OCI-LY1 (cell line): ENCODE measurements around the gene CDH4.

Experiments
- H2AFZ ChIP-seq: fragments of 200-600 bp; sonication (generic), shearing (Covaris generic); 2 replicates; pipeline ENCODE4 v1.6.0; 2014; ENCODE audit warnings: antibody characterized with exemption, mild to moderate bottlenecking, low read length
- H3F3A ChIP-seq: fragments of 200-600 bp; sonication (generic), shearing (Covaris generic); 2 replicates; pipeline ENCODE4 v1.6.0; 2014; ENCODE audit warnings: mild to moderate bottlenecking, antibody characterized with exemption, low read length, moderate library complexity; ENCODE audit not compliant: insufficient read depth
- H3K27ac ChIP-seq: fragments of 200-600 bp; sonication (generic); 2 replicates; pipeline ENCODE4 v1.5.1; 2014; ENCODE audit warnings: low read length, mixed run types, mild to moderate bottlenecking, low read depth; ENCODE audit not compliant: poor library complexity, severe bottlenecking
- H3K27me3 ChIP-seq: fragments of 200-600 bp; sonication (generic); 2 replicates; pipeline ENCODE4 v1.6.0; 2014; ENCODE audit warnings: antibody characterized with exemption, mild to moderate bottlenecking, low read length, moderate library complexity; ENCODE audit not compliant: insufficient read depth
- H3K36me3 ChIP-seq: fragments of 200-600 bp; sonication (generic); 2 replicates; pipeline ENCODE4 v1.6.1; 2014; ENCODE audit warnings: mild to moderate bottlenecking, antibody characterized with exemption, low read length, moderate library complexity, mixed read lengths; ENCODE audit not compliant: insufficient read depth
- H3K4me1 ChIP-seq: fragments of 200-600 bp; sonication (generic); 2 replicates; pipeline ENCODE4 v1.5.1; 2014; ENCODE audit warnings: mild to moderate bottlenecking, low read length, moderate library complexity; ENCODE audit not compliant: insufficient read depth, severe bottlenecking
- H3K4me2 ChIP-seq: fragments of 200-600 bp; sonication (generic), shearing (Covaris generic); 2 replicates; pipeline ENCODE4 v1.6.1; 2014; ENCODE audit warnings: low read length
- H3K4me3 ChIP-seq: fragments of 200-600 bp; sonication (generic); 2 replicates; pipeline ENCODE4 v1.5.1; 2014; ENCODE audit warnings: low read length, low read depth, mild to moderate bottlenecking, mixed read lengths; ENCODE audit not compliant: poor library complexity, severe bottlenecking
- H3K79me2 ChIP-seq: fragments of 200-600 bp; shearing (Covaris generic); 2 replicates; pipeline ENCODE4 v1.6.1; 2016; ENCODE audit warnings: mixed run types, low read length, mixed read lengths; ENCODE audit not compliant: insufficient read depth
- H3K9ac ChIP-seq: fragments of 200-600 bp; sonication (generic), shearing (Covaris generic); 2 replicates; pipeline ENCODE4 v1.6.1; 2014; ENCODE audit warnings: mild to moderate bottlenecking, low read length, mixed read lengths
- H3K9me2 ChIP-seq: fragments of 200-600 bp; sonication (generic), shearing (Covaris generic); 2 replicates; pipeline ENCODE4 v1.6.1; 2014; ENCODE audit warnings: low read depth, mild to moderate bottlenecking, low read length, mixed read lengths
- H3K9me3 ChIP-seq: fragments of 200-600 bp; shearing (Covaris generic); 2 replicates; pipeline ENCODE4 v1.6.1; 2014; ENCODE audit warnings: low read length, mixed read lengths
- H4K20me1 ChIP-seq: fragments of 200-600 bp; sonication (generic), shearing (Covaris generic); 2 replicates; pipeline ENCODE4 v1.6.0; 2016; ENCODE audit warnings: mild to moderate bottlenecking, low read length; ENCODE audit not compliant: insufficient read depth
- EZH2 ChIP-seq: fragments of 200-600 bp; sonication (generic), shearing (Covaris generic); IDR thresholded peaks from 2 replicates; pipeline ENCODE4 v1.8.0; 2017; ENCODE audit warnings: borderline replicate concordance, mixed run types, mild to moderate bottlenecking, antibody characterized with exemption, low read length, moderate library complexity, mixed read lengths
- TF ChIP-seq, protein P1 (sequence below): fragments of 200-600 bp; sonication (generic), shearing (Covaris generic); IDR thresholded peaks from 2 replicates; pipeline ENCODE4 v1.5.1; 2017; ENCODE audit warnings: mild to moderate bottlenecking, antibody characterized with exemption, low read length, moderate library complexity, mixed read lengths

CDH4 gene

DNA sequence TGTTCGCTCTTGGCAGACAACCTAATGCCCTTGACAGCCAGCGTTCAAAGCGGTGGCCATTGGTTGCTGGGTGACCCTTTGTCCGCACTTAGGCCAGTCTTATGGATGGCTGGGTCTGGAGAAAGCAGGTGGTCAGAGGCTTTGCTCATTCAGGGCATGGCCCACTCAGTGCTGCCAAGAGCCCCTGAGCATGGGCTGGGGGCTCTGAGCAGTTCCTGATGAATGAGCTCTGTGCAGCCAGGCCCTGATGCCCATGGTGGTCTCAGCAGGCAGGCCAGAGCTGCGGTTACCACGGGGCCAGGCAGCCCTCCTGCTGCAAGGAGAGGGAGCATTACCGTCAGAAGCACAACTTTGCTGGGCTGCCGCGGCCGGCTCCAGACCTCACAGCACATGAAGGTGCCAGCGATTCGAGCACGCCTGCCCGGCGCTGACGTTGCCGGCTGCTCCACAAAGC lies 36.3 kb downstream of the CDH4 start:
- no peaks in the 10 kb centered on the region for H3K4me1 ChIP-seq
- H2AFZ ChIP-seq: no peak overlapping the region
- H3K27me3 ChIP-seq: 0 out of 2 replicates have a peak, but pooled peaks cover 5% of the 10 kb centered on the region
- H3K27ac ChIP-seq: no peak overlapping the region
- H3K9me2 ChIP-seq: no peaks in the 10 kb centered on the region
- H3K9ac ChIP-seq: no peak overlapping the region
- no peak overlapping the region for H3K4me3 ChIP-seq
- H3K79me2 ChIP-seq: no peaks in the 10 kb centered on the region
- TF ChIP-seq, protein P1, sequence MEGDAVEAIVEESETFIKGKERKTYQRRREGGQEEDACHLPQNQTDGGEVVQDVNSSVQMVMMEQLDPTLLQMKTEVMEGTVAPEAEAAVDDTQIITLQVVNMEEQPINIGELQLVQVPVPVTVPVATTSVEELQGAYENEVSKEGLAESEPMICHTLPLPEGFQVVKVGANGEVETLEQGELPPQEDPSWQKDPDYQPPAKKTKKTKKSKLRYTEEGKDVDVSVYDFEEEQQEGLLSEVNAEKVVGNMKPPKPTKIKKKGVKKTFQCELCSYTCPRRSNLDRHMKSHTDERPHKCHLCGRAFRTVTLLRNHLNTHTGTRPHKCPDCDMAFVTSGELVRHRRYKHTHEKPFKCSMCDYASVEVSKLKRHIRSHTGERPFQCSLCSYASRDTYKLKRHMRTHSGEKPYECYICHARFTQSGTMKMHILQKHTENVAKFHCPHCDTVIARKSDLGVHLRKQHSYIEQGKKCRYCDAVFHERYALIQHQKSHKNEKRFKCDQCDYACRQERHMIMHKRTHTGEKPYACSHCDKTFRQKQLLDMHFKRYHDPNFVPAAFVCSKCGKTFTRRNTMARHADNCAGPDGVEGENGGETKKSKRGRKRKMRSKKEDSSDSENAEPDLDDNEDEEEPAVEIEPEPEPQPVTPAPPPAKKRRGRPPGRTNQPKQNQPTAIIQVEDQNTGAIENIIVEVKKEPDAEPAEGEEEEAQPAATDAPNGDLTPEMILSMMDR: no peak
- no peak for TF ChIP-seq EZH2
- H3F3A ChIP-seq: no peaks in the 10 kb centered on the region
- no peak overlapping the region for H3K4me2 ChIP-seq
- H3K36me3 ChIP-seq: no peaks in the 10 kb centered on the region
- H3K9me3 ChIP-seq: no peaks in the 10 kb centered on the region
- no peaks in the 10 kb centered on the region for H4K20me1 ChIP-seq

DNA sequence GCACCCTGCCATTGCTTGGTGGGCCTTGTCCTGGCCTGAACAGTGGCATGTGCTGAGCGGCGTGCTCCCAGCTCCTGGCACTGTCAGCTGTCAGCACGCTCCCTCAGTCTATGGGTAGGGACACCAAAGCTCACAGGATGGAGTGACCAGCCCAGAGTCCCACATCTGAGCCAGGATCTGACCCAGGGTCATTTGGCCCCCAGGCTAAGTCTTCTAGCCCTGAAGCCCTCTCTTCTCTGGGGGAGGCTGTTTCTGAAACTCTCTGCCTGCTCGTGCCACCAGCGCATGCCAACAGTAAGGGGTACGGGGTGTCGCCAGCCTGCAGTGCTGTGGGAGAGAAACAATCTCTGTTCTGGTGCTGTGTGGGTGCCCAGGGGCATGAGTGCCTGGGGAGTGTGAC lies 37.1 kb downstream of the CDH4 start:
- Histone ChIP-seq H3K9ac (no peak overlapping the region), H3K4me1 (no peaks in the 10 kb centered on the region), H3K79me2 (no peaks in the 10 kb centered on the region), H3K9me3 (no peaks in the 10 kb centered on the region), H4K20me1 (no peaks in the 10 kb centered on the region), H3K27ac (no peak overlapping the region), H3K4me3 (no peak overlapping the region), H3K27me3 (0 out of 2 replicates have a peak, but pooled peaks cover 5% of the 10 kb centered on the region), H2AFZ (no peak overlapping the region), H3K9me2 (no peaks in the 10 kb centered on the region), H3F3A (no peaks in the 10 kb centered on the region), H3K36me3 (no peaks in the 10 kb centered on the region), H3K4me2 (no peak overlapping the region)
- TF ChIP-seq EZH2: no peak
- TF ChIP-seq, protein P1: no peak

DNA sequence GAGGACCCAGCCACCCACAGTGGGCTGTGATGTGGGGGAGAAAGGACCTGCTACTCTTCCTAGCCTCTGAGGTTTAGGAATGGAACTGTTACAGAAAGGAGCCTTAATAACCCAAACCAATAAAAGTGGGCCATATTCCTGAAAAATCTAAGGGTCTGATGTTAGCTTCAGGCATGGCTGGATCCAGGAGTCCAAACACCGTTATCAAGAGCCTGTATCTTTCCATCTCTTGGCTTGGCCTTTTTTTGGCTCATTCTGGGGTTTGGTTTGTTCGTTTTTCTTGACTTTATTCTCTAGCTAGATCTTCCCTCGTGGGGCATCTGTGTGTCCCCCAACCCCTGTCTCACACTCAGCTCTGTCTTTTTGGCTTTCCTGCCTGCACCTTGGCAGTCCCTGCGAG lies 38.7 kb downstream of the CDH4 start:
- Histone ChIP-seq H3K4me3 (no peak overlapping the region), H3F3A (no peaks in the 10 kb centered on the region), H3K79me2 (no peaks in the 10 kb centered on the region), H3K27me3 (0 out of 2 replicates have a peak, but pooled peaks cover 5% of the 10 kb centered on the region), H3K27ac (no peak overlapping the region), H2AFZ (no peak overlapping the region), H4K20me1 (no peaks in the 10 kb centered on the region), H3K36me3 (no peaks in the 10 kb centered on the region), H3K9me3 (no peaks in the 10 kb centered on the region), H3K4me2 (no peak overlapping the region), H3K9me2 (no peaks in the 10 kb centered on the region), H3K9ac (no peak overlapping the region), H3K4me1 (no peaks in the 10 kb centered on the region)
- TF ChIP-seq EZH2: no peak
- TF ChIP-seq, protein P1: no peak
